ENCODE data around the gene DNAI4. TPM values are rescaled to one million over a fixed set of nuclear protein-coding genes. Genes with fewer than 3 reads are reported as not detected.

The DNAI4 gene
- total and polyA plus RNA-seq, 2 of the 8 experiments (the other 6 are each of a cell fraction or from before 2014, with no cell fraction given) = 0.32 to 2.1 TPM

DNA sequence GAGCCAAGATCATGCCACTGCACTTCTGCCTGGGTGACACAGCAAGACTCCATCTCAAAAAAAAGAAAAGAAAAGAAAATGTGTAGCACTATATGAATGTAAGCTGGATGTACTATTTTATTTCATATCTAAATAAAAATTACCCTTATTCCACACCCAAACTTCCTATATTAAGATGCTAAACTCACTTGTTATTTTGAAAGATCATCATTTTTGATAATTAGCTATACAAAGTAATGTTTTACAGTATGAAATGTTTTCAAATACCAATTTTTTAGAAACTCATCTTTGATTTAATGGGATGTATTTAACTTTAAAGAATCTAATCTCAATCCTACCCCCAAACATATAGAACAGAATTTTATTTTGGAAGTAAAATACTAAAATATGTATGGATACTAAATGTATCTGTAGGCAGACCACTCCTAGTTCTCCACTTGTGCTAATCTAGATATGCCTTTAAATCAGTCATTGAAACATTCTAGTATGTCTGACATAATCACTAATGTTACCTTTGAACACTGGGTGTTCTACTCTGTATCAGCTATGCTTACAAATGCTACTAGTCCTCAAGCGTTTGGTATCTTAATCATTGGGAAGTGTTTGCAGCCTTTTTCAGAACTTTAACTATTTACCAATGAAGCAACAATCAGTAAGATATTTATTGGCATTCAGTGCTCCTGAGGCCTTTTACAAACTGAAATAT, 13.0 kb upstream of the DNAI4 start (continued):
- TF ChIP-seq MAX (IDR thresholded peaks at IDR 0.05) = no peak
- TF ChIP-seq YY1 (IDR thresholded peaks at IDR 0.05; ENCODE audit: low read depth, low read length) = no peak
- no peak for TF ChIP-seq RBBP5 (IDR thresholded peaks at IDR 0.05; ENCODE audit: borderline replicate concordance, low read depth, low read length)

Measured in H1 (cell line).